ENCODE measurements around the gene DAGLA. TPM values are rescaled to one million over a fixed set of nuclear protein-coding genes. Genes with fewer than 3 reads are reported as not detected.

The DAGLA gene
- total RNA-seq, 4 donors from 2014 or later, result 1.7 to 6.9 (median 2.9) TPM

GRCh38 chr11:61690706-61691379 lies 10.7 kb downstream of the DAGLA start:
- TF ChIP-seq CTCF (IDR thresholded peaks at IDR 0.05), result no peak
- no peak for TF ChIP-seq POLR2A (IDR thresholded peaks at IDR 0.05)
- H3K9me3 ChIP-seq, result no peaks in the 10 kb centered on the region
- no peak for DNase-seq
- no peak overlapping the region for H3K27ac ChIP-seq
- 82 to 83% methylated on average over 9 to 17 of the region's 17 CpGs for WGBS, 2 donors
- H3K4me3 ChIP-seq, result no peak overlapping the region
- H3K4me1 ChIP-seq, result peaks cover 29 to 94% (median 32%) of the 10 kb centered on the region in 3 donors
- no peaks in the 10 kb centered on the region for H3K27me3 ChIP-seq
- H3K36me3 ChIP-seq, result no peaks in the 10 kb centered on the region
- intact Hi-C loops (cut with DNase I), result no loop called here

GRCh38 chr11:61691380-61692156 lies 11.4 kb downstream of the DAGLA start:
- peaks cover 36 to 94% (median 40%) of the 10 kb centered on the region in 3 donors for H3K4me1 ChIP-seq
- no peaks in the 10 kb centered on the region for H3K27me3 ChIP-seq
- H3K27ac ChIP-seq, result no peak overlapping the region
- H3K4me3 ChIP-seq, result no peak overlapping the region
- TF ChIP-seq CTCF (IDR thresholded peaks at IDR 0.05) (no peak), POLR2A (IDR thresholded peaks at IDR 0.05) (no peak)
- H3K9me3 ChIP-seq, result no peaks in the 10 kb centered on the region
- DNase-seq, result no peak
- H3K36me3 ChIP-seq, result no peaks in the 10 kb centered on the region
- intact Hi-C loops (cut with DNase I), result no loop called here
- WGBS, 2 donors, result 76 to 80% methylated on average over 5 to 10 of the region's 12 CpGs

- H3K27me3 ChIP-seq, result no peaks in the 10 kb centered on the region
- WGBS, 2 donors, result 56 to 65% methylated on average over 8 to 9 of the region's 11 CpGs
- no peak overlapping the region for H3K4me3 ChIP-seq
- TF ChIP-seq POLR2A (IDR thresholded peaks at IDR 0.05) (no peak), CTCF (IDR thresholded peaks at IDR 0.05) (no peak)
- no peaks in the 10 kb centered on the region for H3K36me3 ChIP-seq
- H3K4me1 ChIP-seq, result peaks cover 52 to 94% (median 53%) of the 10 kb centered on the region in 3 donors
- H3K9me3 ChIP-seq, result no peaks in the 10 kb centered on the region
- intact Hi-C loops (cut with DNase I), result no loop called here
- DNase-seq, result no peak
- H3K27ac ChIP-seq, result peak overlapping the region; percentile 83 to 93 (median 89)
Observed at GRCh38 chr11:61693922-61694601, 13.9 kb downstream of the DAGLA start.

- Histone ChIP-seq H3K27ac (peak overlapping the region; percentile 83 to 93 (median 89)), H3K27me3 (no peaks in the 10 kb centered on the region), H3K4me1 (peaks cover 55 to 94% (median 57%) of the 10 kb centered on the region in 3 donors), H3K4me3 (no peak overlapping the region), H3K36me3 (no peaks in the 10 kb centered on the region), H3K9me3 (no peaks in the 10 kb centered on the region)
- DNase-seq, result no peak
- TF ChIP-seq POLR2A (IDR thresholded peaks at IDR 0.05) (no peak), CTCF (IDR thresholded peaks at IDR 0.05) (no peak)
- intact Hi-C loops (cut with DNase I), result no loop called here
- WGBS, 2 donors, result 86 to 96% methylated on average over 6 of the region's 7 CpGs
Observed at GRCh38 chr11:61694602-61694939, 14.4 kb downstream of the DAGLA start.
